Astrocyte (in vitro differentiated cells and primary cell): ENCODE data around the gene FHIT.

Experiments
- CTCF ChIP-seq: IDR thresholded peaks from 2 replicates; pipeline ENCODE4 v1.5.1; 2011; ENCODE audit warnings: low read depth, mild to moderate bottlenecking, inconsistent platforms, low read length, moderate library complexity; ENCODE audit not compliant: insufficient read depth
- EZH2 ChIP-seq: IDR thresholded peaks from 2 replicates; pipeline ENCODE4 v1.6.1; 2012; ENCODE audit warnings: mild to moderate bottlenecking, low read length, inconsistent platforms; ENCODE audit not compliant: insufficient read depth

- TF ChIP-seq CTCF, result peak; percentile 42
- TF ChIP-seq EZH2, result no peak
Measured at GRCh38 chr3:59809710-59810444, 1441.4 kb downstream of the FHIT start.
